GM12874 (cell line): ENCODE data around the gene GPT2.

Experiments
- TF ChIP-seq, protein P1 (sequence below): IDR thresholded peaks from 2 replicates; pipeline ENCODE4 v1.5.1; 2011; ENCODE audit warnings: low read depth, mild to moderate bottlenecking, control low read depth, low read length, moderate library complexity; ENCODE audit not compliant: insufficient read depth

Gene GPT2

GRCh38 chr16:46845952-46846351 lies 38.2 kb upstream of the GPT2 start:
- TF ChIP-seq, protein P1, sequence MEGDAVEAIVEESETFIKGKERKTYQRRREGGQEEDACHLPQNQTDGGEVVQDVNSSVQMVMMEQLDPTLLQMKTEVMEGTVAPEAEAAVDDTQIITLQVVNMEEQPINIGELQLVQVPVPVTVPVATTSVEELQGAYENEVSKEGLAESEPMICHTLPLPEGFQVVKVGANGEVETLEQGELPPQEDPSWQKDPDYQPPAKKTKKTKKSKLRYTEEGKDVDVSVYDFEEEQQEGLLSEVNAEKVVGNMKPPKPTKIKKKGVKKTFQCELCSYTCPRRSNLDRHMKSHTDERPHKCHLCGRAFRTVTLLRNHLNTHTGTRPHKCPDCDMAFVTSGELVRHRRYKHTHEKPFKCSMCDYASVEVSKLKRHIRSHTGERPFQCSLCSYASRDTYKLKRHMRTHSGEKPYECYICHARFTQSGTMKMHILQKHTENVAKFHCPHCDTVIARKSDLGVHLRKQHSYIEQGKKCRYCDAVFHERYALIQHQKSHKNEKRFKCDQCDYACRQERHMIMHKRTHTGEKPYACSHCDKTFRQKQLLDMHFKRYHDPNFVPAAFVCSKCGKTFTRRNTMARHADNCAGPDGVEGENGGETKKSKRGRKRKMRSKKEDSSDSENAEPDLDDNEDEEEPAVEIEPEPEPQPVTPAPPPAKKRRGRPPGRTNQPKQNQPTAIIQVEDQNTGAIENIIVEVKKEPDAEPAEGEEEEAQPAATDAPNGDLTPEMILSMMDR: no peak

DNA sequence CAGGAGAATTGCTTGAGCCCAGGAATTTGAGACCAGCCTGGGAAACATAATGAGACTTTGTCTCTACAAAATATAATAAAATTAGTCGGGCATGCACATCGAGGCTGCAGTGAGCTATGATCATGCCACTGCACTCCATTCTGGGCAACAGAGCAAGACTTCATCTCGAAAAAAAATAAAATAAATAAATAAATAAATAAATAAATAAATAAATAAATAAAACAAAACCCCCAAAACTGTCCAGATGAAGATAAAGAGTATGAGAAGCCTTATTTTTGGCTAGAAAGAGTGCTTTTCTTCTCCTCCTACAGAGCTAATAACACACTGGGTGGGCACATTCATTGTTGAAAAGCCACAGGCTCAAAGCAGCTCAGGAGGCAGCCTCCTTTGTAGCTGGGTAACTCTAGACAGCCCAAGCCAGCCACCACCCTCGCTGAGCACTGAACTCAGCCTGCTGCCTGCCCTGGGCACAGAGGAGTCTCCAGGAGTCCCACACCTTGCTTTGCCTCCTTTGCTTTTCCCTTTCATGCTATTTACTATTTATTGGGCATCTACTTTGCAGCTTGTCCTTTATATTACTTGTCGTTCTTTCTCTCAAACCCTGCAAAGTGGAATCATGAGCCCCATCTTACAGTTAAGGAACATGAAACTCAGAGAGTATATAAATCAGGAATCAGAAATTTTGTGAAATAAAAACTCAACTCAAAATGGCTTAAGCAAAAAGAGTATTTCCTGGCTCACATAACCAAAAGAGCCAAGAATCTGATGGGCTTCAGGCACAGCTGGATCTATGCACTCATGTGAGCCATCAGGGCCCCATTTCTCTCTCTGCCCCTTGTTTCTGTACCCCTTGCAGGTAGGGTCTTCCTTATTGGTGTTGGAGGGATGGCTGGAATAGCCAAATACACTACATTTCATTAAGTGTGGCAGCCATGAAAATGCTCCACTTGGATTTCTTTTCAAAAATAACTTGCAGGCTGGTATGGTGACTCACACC lies 35.1 kb upstream of the GPT2 start:
- TF ChIP-seq, protein P1: no peak

GRCh38 chr16:46850619-46851555 lies 33.3 kb upstream of the GPT2 start:
- TF ChIP-seq, protein P1: no peak

- TF ChIP-seq, protein P1: no peak
Observed at GRCh38 chr16:46852130-46852529, 32.0 kb upstream of the GPT2 start.

- TF ChIP-seq, protein P1: peak; percentile 85
Observed at GRCh38 chr16:46853713-46854443, 30.3 kb upstream of the GPT2 start.

- TF ChIP-seq, protein P1: no peak
Observed at GRCh38 chr16:46854846-46855245, 29.3 kb upstream of the GPT2 start.
